GM19023 (cell line): Measurements from ENCODE around the gene LAMP5.

Source experiments
- ATAC-seq: cut with Tn5 transposase; IDR thresholded peaks from one replicate; pipeline ENCODE4 v1.9.1; 2021; ENCODE audit warnings: mild to moderate bottlenecking, moderate library complexity; ENCODE audit not compliant: unreplicated experiment

Gene LAMP5

GRCh38 chr20:9578594-9578993 lies 64.2 kb downstream of the LAMP5 start:
- no peak for ATAC-seq
